HG03025 (cell line): ENCODE data around the gene TERT.
"Not testable (repeated sequence)": the region's sequence is repeated elsewhere in the genome, so short reads cannot be mapped to it uniquely, and the experiment has no call there.

Source experiments
- ATAC-seq: cut with Tn5 transposase; IDR thresholded peaks from one replicate; pipeline ENCODE4 v1.9.1; 2021; ENCODE audit warnings: mild to moderate bottlenecking, moderate library complexity; ENCODE audit not compliant: unreplicated experiment, low FRiP score

TERT gene

DNA sequence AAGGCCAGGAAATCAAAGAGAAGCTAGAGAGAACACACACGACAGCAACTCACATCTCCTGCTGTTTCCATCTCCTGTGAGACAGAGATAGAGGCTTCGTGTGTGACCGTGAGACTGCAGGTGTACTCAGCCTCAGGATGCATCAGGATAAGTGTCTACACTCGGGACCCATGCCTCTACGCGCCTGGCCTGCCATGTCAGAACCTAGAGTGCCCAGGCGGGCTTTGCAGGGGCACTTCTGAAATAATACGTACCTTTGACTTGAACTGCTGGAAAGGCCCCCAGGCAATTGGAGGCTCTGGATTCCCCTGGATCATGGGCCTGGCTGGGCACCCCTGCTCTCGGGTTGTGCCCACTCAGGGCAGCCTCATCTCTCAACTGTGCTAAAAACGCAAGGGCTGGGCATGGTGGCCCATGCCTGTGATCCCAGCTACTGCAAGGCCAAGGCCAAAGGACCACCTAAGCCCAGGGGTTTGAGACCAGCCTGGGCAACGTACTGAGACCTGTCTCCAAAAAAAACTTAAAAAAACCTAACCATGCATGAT is 37.1 kb upstream of the TERT start:
- no peak for ATAC-seq

DNA sequence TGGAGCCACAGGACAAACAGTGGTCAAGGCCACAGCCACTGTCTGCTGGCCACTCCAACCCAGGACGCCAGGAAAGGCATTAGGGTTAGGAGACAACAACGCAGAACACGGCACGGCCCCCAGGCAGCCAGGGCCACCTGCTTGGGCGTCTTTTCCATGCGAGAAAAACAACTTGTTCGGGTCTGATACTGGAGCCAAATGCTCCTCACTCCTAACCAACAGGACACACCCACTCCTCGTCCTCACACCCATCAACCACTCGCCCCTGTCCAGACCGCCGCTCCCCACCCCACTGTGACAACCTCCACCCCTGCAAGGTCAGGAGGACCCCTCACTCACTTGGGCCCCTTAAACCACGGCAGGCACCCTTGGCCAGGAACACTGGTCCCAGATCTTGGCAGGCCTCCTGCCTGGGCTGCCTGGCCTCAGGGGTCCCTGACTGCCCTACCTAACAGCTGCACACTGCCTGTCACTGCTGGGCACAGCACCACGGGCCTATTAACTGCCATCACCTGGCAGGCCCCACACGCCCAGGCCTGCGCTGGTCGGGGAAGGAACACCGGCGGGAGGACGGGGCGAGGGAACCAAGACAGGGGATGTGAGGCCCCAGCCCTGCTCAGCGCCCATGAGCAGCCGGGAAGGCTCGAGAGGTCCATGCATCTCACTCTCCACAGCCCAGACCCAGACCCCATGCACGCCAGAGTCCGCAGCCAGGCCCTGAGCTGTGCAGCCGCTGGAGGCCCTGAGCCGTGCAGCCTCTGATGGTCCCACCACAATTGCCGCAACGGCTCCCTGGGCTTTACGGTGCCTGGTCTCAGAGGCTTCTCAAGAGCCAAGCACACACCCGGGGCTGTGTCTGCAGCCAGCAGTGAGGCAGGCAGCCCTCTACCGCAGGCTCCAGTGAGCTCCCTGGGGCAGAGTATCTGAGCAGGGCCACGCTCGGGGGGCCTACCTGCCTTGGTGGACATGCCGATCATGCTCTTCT is 36.3 kb upstream of the TERT start:
- no peak for ATAC-seq

DNA sequence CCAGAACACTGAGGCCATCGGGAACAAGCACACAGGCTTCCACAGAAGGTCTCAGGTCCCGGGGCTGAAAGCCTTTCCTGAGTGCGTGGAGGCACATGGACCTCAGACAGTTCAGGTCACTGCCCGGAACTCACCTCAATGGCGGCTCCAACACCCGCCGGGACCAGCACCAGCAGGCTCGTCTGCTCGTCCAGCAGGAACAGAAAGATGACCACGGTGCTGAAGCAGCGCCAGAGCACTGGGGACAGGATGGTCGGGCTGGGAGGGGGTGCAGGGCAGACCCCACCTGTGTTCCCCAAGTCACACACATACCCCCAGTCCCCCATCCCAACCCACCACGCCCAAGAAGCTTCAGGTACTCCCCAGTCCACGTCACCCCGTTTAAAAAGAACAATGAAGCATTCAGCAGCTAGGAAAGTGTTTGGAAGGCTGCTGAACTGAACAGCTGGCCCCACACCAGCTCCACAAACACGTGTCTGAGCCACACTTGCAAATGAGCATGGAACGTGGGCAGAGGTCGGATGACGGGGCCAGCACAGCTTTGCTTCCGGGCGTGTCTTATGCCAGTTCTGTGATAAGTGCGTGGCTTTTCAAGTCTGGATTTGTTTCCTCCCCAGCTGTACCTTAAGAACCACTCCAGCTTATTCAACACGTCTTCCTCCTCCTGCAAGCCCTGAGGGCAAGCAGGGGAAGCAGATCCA is 35.4 kb upstream of the TERT start:
- ATAC-seq: no peak

DNA sequence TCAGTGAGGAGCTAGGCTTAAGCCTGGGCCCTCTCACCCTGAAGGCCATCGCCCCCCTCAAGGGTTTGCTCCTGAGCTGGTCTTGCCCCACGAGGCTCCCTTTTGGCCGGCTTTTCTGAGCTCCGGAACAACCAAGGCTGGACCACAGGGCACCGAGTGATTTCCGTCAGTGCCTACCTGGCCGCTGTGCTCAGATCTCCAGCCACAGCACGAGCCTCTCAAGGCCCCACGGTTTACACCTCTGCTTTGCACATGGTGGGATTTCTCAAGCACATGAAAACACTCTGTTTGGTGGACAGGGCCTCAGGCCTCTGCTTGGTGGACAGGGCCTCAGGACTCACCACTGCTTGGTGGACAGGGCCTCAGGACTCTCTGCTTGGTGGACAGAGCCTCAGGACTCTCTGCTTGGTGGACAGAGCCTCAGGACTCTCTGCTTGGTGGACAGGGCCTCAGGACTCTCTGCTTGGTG is 34.3 kb upstream of the TERT start:
- no peak for ATAC-seq

DNA sequence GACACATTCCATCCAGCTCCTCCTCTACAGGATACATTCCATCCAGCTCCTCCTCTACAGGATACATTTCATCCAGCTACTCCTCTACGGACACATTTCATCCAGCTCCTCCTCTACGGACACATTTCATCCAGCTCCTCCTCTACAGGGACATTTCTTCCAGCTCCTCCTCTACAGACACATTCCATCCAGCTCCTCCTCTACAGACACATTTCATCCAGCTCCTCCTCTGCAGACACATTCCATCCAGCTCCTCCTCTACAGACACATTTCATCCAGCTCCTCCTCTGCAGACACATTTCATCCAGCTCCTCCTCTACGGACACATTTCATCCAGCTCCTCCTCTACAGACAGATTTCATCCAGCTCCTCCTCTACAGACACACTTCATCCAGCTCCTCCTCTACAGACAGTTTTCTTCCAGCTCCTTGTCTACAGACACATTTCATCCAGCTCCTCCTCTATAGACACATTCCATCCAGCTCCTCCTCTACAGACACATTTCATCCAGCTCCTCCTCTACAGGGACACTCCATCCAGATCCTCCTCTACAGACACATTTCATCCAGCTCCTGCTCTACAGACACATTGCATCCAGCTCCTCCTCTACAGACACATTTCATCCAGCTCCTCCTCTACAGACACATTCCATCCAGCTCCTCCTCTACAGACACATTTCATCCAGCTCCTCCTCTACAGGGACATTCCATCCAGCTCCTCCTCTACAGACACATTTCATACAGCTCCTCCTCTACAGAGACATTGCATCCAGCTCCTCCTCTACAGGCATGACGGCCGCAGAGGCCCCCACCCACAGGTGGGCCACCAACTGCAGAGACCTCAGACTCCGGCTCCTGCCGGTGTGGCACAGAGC is 33.6 kb upstream of the TERT start:
- ATAC-seq: not testable (repeated sequence)

DNA sequence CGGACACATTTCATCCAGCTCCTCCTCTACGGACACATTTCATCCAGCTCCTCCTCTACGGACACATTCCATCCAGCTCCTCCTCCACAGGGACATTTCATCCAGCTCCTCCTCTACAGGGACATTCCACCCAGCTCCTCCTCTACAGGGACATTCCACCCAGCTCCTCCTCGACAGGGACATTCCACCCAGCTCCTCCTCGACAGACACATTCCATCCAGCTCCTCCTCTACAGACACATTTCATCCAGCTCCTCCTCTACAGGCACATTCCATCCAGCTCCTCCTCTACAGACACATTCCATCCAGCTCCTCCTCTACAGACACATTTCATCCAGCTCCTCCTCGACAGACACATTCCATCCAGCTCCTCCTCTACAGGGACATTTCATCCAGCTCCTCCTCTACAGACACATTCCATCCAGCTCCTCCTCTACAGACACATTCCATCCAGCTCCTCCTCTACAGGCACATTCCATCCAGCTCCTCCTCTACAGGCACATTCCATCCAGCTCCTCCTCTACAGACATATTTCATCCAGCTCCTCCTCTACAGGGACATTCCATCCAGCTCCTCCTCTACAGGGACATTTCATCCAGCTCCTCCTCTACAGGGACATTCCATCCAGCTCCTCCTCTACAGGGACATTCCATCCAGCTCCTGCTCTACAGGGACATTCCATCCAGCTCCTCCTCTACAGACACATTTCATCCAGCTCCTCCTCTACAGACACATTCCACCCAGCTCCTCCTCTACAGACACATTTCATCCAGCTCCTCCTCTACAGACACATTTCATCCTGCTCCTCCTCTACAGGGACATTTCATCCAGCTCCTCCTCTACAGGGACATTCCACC is 32.3 kb upstream of the TERT start:
- not testable (repeated sequence) for ATAC-seq

DNA sequence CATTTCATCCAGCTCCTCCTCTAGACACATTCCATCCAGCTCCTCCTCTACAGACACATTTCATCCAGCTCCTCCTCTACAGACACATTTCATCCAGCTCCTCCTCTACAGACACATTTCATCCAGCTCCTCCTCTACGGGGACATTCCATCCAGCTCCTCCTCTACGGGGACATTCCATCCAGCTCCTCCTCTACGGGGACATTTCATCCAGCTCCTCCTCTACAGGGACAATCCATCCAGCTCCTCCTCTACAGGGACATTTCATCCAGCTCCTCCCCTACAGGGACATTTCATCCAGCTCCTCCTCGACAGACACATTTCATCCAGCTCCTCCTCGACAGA is 31.6 kb upstream of the TERT start:
- not testable (repeated sequence) for ATAC-seq

DNA sequence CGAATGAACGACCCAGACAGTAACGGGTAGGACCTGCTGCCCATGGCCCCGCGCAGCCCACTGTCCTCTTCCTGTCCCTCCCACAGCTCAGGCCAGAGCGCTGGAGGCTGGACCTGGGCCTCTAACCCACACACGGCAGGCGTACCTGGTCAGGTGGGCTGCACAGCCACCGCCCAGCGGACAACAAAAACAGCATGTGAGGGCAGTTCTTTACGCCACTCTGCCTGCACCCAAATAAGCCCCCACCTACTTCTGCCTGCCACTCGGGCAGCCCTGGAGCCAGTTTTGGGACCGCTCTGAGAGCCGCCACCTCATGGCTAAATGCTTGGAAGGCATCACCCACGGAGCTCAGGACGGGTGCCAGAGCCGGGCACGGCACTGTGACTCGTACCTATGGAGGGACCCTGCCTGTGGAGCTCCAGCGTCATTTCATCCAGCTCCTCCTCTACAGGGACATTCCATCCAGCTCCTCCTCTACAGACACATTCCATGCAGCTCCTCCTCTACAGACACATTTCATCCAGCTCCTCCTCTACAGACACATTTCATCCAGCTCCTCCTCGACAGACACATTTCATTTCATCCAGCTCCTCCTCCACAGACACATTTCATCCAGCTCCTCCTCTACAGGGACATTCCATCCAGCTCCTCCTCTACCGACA is 31.1 kb upstream of the TERT start:
- no peak for ATAC-seq

DNA sequence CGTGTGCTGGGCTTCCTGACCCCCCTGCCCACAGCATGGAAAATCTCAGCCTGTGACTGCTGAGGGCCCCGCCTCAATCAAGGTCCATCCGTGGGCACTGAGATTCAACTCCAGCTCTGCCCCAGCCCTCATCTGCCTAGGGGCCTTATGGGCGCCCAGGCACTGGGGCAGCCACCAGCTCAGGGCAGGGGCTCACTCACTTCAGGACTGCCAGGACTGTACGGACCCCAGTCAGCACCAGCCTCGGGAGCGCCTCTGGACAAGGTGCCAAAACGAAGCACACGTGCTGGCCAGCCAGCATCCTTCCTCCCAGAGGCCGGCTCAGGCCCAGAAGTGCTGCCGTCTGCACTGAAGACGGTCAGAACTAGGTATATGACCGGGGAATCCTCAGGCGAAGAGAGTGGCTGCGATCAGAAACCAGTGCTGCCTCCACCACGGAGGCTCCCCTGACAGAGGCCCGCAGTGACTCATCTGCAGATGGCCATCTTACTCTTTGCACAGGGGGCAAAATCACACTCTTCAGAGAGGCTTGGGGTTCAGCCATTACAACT is 30.4 kb upstream of the TERT start:
- no peak for ATAC-seq

DNA sequence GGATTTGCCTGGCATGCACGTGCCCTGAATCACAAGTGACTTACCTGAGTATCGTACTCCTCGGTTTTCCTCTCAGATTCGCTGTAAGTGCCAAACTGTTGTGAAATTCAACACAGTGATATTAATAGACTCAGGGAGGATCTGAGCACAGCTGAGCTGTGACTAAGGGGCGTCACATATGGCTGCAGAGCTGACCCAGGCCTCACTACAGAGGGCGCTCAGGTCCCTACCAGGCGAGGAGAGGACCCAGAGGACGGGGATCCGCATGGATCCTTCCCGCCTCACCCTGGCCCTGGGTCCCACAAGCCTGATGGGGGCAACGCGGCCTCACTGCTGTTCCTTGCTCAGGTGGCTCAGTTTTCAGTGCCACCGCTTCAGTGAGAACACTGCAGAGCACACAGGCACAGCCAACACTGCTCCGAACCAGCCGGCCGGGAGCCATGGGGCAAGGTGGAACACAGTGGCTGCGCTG is 29.9 kb upstream of the TERT start:
- ATAC-seq: no peak

DNA sequence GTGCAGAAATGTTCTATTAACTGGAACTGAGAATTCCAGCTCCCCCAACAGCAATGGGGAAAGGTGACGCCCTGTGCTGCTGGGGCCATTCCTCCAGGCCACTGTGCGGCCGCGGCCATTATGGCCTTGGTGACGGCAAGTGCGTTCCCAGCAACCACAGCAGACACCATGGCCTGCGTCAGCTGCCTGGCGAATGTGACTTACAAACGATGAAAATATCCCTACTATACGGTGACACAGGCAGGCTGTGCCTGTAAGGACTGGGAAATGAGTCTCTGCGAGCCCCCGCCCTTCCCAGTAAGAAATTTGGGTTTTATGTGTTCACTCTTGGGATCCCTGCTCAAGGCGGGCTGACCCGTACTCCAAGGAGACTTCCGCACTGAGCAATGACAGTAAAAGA is 29.4 kb upstream of the TERT start:
- ATAC-seq: no peak

DNA sequence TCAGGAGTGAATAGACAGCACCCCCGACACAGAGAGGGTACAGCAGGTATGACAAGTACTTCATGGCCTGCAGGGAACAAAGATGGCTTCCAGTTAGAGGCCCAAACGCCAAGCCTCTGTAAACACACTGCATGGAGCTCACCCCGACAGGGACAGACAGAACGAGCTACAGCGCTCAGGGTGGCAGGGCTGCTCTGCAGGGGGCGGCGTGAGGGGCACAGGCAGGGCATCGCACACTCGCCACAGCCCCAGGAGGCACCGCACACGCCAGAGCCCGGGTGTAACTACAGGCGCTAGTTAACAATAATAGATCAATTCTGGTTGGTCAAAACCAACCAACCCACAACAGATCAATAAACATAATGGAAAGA is 28.9 kb upstream of the TERT start:
- ATAC-seq: no peak

DNA sequence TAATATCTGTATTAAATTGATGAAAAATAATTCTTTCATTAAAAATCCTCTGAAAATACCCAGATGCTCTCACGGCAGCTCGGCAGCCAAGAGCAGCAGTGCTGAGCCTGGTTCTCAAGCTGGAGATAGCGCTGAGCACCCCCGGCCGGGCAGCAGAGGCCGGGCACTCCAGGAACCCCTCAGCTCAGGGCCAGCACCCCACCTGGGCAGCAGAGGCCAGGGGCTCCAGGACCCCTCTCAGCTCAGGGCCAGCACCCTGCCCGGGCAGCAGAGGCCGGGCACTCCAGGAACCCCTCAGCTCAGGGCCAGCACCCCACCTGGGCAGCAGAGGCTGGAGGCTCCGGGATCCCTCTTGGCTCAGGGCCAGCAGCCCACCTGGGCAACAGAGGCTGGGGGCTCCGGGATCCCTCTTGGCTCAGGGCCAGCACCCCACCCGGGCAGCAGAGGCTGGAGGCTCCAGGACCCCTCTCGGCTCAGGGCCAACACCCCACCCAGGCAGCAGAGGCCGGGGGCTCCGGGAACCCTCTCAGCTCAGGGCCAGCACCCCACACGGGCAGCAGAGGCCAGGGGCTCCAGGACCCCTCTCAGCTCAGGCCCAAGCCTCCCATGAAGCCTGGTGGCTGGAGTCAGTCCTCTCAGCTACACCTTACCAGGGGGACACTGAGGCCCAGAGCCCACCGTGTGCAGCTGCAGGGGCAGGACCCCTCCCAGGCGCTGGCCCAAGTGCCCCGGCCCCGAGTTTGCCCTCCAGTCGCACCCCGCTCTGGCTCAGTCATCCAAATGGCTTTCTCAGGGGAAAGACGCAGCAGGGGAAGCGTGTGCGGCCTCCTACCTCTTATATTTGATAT is 28.3 kb upstream of the TERT start:
- no peak for ATAC-seq

DNA sequence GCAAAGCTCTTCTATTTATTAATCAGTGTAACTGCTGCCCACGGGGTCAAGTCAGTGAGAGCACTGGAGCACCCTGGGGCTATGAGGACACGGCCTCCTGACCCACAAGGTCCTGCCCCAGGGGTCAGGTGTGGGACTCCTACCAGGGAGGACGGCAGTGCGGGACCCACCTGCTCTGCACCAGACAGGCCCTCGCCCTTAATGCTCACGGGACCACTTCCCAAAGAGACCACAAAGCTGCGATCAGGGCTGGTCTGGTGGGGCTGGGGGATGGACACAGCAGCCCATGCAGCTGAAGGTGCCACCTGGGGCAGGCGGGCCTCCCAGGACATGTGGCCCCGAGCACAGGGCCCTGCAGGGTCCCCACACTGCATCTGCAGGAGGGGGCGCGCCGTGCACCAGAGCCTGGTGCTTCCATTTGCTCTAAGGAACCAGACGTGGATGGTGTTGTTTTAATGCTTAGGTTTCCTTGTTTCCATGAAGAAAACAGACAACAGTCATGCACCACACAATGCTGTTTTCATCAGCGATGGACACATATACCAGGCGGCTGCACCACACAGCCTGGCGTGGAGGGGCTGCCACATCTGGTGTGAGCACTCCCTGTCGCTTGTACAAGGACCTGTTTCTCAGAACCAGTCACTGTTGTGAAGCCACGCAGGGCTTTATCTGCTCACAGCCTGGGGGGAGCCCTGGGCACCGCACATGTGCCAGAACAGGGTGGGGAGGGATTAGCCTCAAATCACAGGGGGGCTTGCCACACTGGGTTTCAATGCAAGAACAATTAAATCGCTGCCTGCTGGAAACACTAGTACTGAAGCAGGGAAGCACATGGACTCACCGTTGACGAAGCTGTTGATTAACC is 27.4 kb upstream of the TERT start:
- no peak for ATAC-seq

DNA sequence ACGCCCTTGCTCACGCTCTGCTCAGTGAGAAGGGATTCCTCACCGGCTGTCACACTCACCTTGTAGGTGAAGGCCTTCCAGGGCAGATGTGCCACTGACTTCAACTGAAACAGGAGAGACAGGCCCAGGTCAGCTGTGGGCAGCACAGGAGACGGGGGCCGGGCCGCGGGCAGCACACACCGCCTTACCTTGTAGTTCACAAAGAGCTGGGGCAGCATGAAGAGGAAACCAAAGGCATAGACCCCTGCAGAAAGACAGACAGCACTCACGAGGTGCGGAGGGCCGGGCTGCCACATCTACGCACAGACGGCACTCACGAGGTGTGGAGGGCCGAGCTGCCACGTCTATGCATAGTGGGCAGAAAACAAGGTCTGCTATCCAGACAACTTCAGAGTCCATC is 26.7 kb upstream of the TERT start:
- no peak for ATAC-seq

DNA sequence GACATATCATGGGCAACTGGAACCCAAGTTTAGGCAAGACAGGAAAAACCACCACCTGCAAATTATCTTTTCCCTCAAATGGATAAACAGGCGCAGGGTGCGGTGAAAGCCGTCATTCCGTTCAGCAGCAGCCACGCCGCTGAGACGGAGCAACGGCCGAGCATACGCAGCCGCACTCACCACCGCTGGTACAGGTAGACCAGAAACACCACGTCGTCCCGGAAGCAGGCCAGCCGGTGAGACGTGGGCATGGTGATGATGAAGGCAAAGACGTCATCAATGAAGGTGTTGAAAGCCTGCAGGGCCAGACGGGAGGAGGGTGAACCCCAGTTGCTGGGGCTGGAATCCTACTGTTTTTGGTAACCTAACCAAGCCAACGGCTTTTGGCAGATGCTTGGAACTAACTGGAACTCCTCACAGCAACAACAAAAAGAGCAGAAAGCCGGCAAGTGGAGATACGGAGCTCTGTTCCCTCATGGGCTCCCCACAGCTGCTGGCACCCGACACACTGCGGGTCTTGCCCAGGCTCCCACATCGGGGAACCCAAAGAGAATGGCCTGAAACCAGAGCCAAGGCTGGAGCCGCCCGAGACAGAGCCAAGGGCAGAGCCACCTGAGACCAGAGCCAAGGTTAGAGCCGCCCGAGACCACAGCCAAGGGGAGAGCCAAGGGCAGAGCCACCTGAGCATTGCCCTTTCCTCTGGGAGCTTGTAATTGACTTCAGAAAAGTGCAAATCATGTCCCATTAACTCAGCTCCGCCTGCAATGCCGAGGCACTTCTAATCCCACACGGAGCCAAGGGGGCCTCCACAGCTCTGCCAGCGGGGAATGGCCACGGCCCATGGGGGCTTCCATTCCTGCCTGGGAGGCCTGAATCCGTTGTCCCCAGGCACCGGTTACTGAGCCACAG is 25.8 kb upstream of the TERT start:
- ATAC-seq: no peak
